IMR-90 (cell line): Measurements from ENCODE around the gene BCAP31. TPM values are rescaled to one million over a fixed set of nuclear protein-coding genes. Genes with fewer than 3 reads are reported as not detected.

Experiments used
- ATAC-seq: fragments of 200-7000 bp; cut with Tn5 transposase; 2 replicates; pipeline ENCODE4 v1.9.1; 2020; ENCODE audit warnings: low read depth, mild to moderate bottlenecking, moderate library complexity
- BruUV-seq: library from RNA; stranded (reverse); fragments of 400-500 nt; replicated peaks from 2 replicates; lab custom pipeline; 2021; lab: Mats Ljungman, UMichigan
- CTCF ChIA-PET: fragments of 300-600 bp; formaldehyde crosslinking; extraction: SDS; loops from one replicate; lab custom pipeline; 2021; ENCODE audit warnings: antibody characterized with exemption; lab: Yijun Ruan, JAX
- POLR2A ChIA-PET: fragments of 300-600 bp; sonication (Branson Sonifier 250); formaldehyde crosslinking; loops from one replicate; lab custom pipeline; 2022; ENCODE audit warnings: antibody characterized with exemption; ENCODE audit not compliant: unreplicated experiment; lab: Charles Lee
- DNase-seq: peaks from one replicate; pipeline ENCODE4 v3.0.0; 2013
- H2AFZ ChIP-seq: replicated peaks from 2 replicates; pipeline ENCODE3; 2013; ENCODE audit warnings: low read length, mild to moderate bottlenecking; ENCODE audit not compliant: poor library complexity
- H2AK5ac ChIP-seq: 2 replicates; pipeline ENCODE4 v1.6.1; 2013; ENCODE audit warnings: low read depth, low read length, inconsistent platforms
- H2AK9ac ChIP-seq: replicated peaks from 2 replicates; pipeline ENCODE3; 2013; ENCODE audit warnings: mild to moderate bottlenecking, low read depth, low read length, moderate library complexity; ENCODE audit not compliant: poor library complexity
- H2BK120ac ChIP-seq: 2 replicates; pipeline ENCODE4 v1.6.1; 2013; ENCODE audit warnings: low read depth, low read length, inconsistent platforms
- H2BK15ac ChIP-seq: 3 replicates; pipeline ENCODE4 v1.6.1; 2013; ENCODE audit warnings: low read depth, low read length, inconsistent platforms
- H2BK20ac ChIP-seq: 2 replicates; pipeline ENCODE4 v1.6.1; 2013; ENCODE audit warnings: low read depth, mild to moderate bottlenecking, inconsistent platforms, low read length, moderate library complexity
- H2BK5ac ChIP-seq: 2 replicates; pipeline ENCODE4 v1.6.1; 2013; ENCODE audit warnings: mild to moderate bottlenecking, low read depth, low read length, inconsistent platforms; ENCODE audit not compliant: poor library complexity, severe bottlenecking
- H3K14ac ChIP-seq: replicated peaks from 2 replicates; pipeline ENCODE4 v1.6.1; 2013; ENCODE audit warnings: low read depth, low read length, inconsistent platforms
- H3K18ac ChIP-seq: 2 replicates; pipeline ENCODE4 v1.6.1; 2013; ENCODE audit warnings: low read depth, low read length, control low read depth
- H3K23ac ChIP-seq: 2 replicates; pipeline ENCODE4 v1.6.1; 2013; ENCODE audit warnings: low read depth, low read length, inconsistent platforms
- H3K27ac ChIP-seq: 2 replicates; pipeline ENCODE4 v1.5.1; 2013; ENCODE audit warnings: mild to moderate bottlenecking, control low read depth, low read length; ENCODE audit not compliant: insufficient read depth
- H3K27me3 ChIP-seq: 2 replicates; pipeline ENCODE4 v1.6.1; 2013; ENCODE audit warnings: low read length; ENCODE audit not compliant: control insufficient read depth, insufficient read depth
- H3K36me3 ChIP-seq: 2 replicates; pipeline ENCODE4 v1.6.1; 2013; ENCODE audit warnings: low read length, mixed read lengths; ENCODE audit not compliant: control insufficient read depth, insufficient read depth
- H3K4ac ChIP-seq: 2 replicates; pipeline ENCODE4 v1.6.1; 2013; ENCODE audit warnings: low read depth, low read length, inconsistent platforms
- H3K4me1 ChIP-seq: 2 replicates; pipeline ENCODE4 v1.6.1; 2013; ENCODE audit warnings: low read length, mixed read lengths; ENCODE audit not compliant: control insufficient read depth, insufficient read depth
- H3K4me2 ChIP-seq: 2 replicates; pipeline ENCODE4 v1.6.1; 2013; ENCODE audit warnings: low read depth, mild to moderate bottlenecking, control low read depth, low read length, moderate library complexity
- H3K4me3 ChIP-seq: 2 replicates; pipeline ENCODE4 v1.5.1; 2013; ENCODE audit warnings: low read depth, mild to moderate bottlenecking, control low read depth, low read length, moderate library complexity; ENCODE audit not compliant: insufficient read depth
- H3K56ac ChIP-seq: 2 replicates; pipeline ENCODE4 v1.6.1; 2013; ENCODE audit warnings: low read length, inconsistent platforms; ENCODE audit not compliant: insufficient read depth; ENCODE audit errors: extremely low read depth
- H3K79me1 ChIP-seq, 2 experiments: 2 replicates each; pipeline ENCODE4 v1.6.1; 2013; ENCODE audit warnings: low read length in 2 of 2, inconsistent platforms in 1 of 2, low read depth in 1 of 2
- H3K9ac ChIP-seq: 2 replicates; pipeline ENCODE4 v1.6.1; 2013; ENCODE audit warnings: low read depth, low read length, control low read depth
- H3K9me1 ChIP-seq: 2 replicates; pipeline ENCODE4 v1.6.1; 2013; ENCODE audit warnings: low read length, inconsistent platforms; ENCODE audit not compliant: insufficient read depth
- H3K9me3 ChIP-seq: 2 replicates; pipeline ENCODE4 v1.6.1; 2013; ENCODE audit warnings: low read length; ENCODE audit not compliant: control insufficient read depth, insufficient read depth
- H4K20me1 ChIP-seq: 2 replicates; pipeline ENCODE4 v1.6.1; 2013; ENCODE audit warnings: low read length, inconsistent platforms; ENCODE audit not compliant: insufficient read depth
- H4K5ac ChIP-seq: 2 replicates; pipeline ENCODE4 v1.6.1; 2013; ENCODE audit warnings: mild to moderate bottlenecking, low read depth, low read length, control low read depth
- H4K8ac ChIP-seq, 2 experiments: 2 replicates each; pipeline ENCODE4 v1.6.1; 2013; ENCODE audit warnings: low read depth in 2 of 2, low read length in 2 of 2, control low read depth in 1 of 2, inconsistent platforms in 1 of 2
- H4K91ac ChIP-seq: 2 replicates; pipeline ENCODE4 v1.6.1; 2013; ENCODE audit warnings: low read depth, low read length, inconsistent platforms; ENCODE audit not compliant: insufficient read depth
- BHLHE40 ChIP-seq: fragments of 150-350 bp; IDR thresholded peaks from 2 replicates; pipeline ENCODE4 v1.6.1; 2016; ENCODE audit warnings: mild to moderate bottlenecking, low read depth, low read length
- CEBPB ChIP-seq: IDR thresholded peaks from 2 replicates; pipeline ENCODE4 v1.6.1; 2012; ENCODE audit warnings: low read depth, low read length, improper control_type of control experiment
- CHD1 ChIP-seq: IDR thresholded peaks from 2 replicates; pipeline ENCODE4 v1.6.1; 2012; ENCODE audit warnings: low read depth, low read length, improper control_type of control experiment
- POLR2A ChIP-seq: IDR thresholded peaks from 2 replicates; pipeline ENCODE4 v1.6.1; 2012; ENCODE audit warnings: mild to moderate bottlenecking, low read depth, low read length
- RCOR1 ChIP-seq: IDR thresholded peaks from 2 replicates; pipeline ENCODE4 v1.6.1; 2012; ENCODE audit warnings: mild to moderate bottlenecking, low read length, improper control_type of control experiment; ENCODE audit not compliant: insufficient replicate concordance
- WGBS, 2 experiments: methylation state at CpG; one replicate each; pipeline versions ENCODE4 v1.1.5 to v1.1.7; 2013; ENCODE audit warnings: missing lambda C conversion rate in 2 of 2; ENCODE audit not compliant: insufficient read length in 1 of 2; ENCODE audit errors: extremely low coverage in 2 of 2; 5-methylcytosine and 5-hydroxymethylcytosine counted together
- dilution Hi-C: fragments of 300-500 bp; cut with HindIII; formaldehyde crosslinking; loops from one replicate; pipeline ENCODE4 v1.14.3; 2018; ENCODE audit warnings: low sequenced_read_pairs; ENCODE audit not compliant: unreplicated experiment
- in situ Hi-C: fragments of 300-500 bp; cut with MboI; formaldehyde crosslinking; loops from 3 replicates; pipeline ENCODE4 v1.14.3; 2019; ENCODE audit warnings: low sequenced_read_pairs, inconsistent platforms, mixed read lengths
- intact Hi-C: fragments of 100-400 bp; cut with micrococcal nuclease; formaldehyde crosslinking; loops from 2 replicates; pipeline ENCODE4 v1.10.0; 2022
- polyA plus RNA-seq, 3 experiments: library from polyadenylated mRNA; depleted of rRNA; stranded (reverse); fragments of >200 nt; gene quantifications; 2 replicates each; pipeline ENCODE4 v1.2.3, GENCODE V29; 2012; ENCODE audit warnings: low replicate concordance in 1 of 3
- total RNA-seq: library from RNA; depleted of rRNA; stranded (reverse); fragments of >200 nt; gene quantifications from 2 replicates; pipeline ENCODE4 v1.2.3, GENCODE V29; 2012
- TF ChIP-seq, protein P1 (sequence below): conservative IDR thresholded peaks from 2 replicates; pipeline ENCODE4 v1.5.1; 2012; ENCODE audit warnings: mild to moderate bottlenecking, low read depth, low read length, improper control_type of control experiment

BCAP31 gene
- total and polyA plus RNA-seq, 2 of the 4 experiments (the other 2 are of a cell fraction) = 125 to 244 TPM

DNA sequence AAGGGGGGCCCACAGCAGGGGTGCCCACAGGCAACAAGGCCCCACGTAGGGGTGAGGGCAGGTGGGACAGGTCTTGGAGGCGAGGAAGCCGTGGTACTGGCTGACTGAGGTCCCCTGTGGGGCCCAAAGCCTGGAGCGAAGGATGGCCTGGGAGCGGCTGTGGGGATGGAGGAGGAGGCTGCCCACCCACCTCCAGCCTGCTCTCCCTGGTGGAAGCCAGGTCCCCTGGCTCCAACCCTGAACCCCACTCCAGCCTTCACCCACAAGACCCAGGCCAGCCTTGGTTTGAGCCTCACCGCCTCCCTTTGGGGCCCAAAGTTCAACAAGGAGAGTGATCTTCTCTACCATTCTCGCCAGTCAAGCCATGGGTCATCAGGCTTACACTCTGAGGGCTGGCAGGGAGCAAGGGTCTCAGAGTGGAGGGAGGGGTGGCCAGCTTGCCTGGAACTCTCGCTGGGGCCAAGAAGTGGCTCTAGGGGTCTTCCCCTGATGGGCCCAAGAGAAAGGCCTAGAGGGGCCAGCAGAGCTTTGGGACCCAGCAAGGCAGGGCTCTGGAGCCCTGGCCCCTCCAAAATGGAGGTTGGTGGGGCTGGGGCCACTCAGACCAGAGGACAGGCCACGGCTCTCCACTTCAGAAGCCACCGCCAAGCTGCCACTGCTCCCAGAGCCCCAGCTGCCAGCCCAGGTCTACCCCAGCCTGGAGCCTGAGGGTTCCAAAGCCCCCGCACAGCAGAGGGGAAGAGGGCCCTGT, 55.6 kb downstream of the BCAP31 start:
- Histone ChIP-seq H3K79me1 (no peaks in the 10 kb centered on the region), H3K27me3 (peaks cover 22% of the 10 kb centered on the region), H3K18ac (no peak overlapping the region), H2BK120ac (no peak overlapping the region), H4K20me1 (no peaks in the 10 kb centered on the region; the same call in 1 of the 2 replicates), H3K36me3 (no peaks in the 10 kb centered on the region), H3K14ac (no peak overlapping the region), H2AK5ac (no peak overlapping the region), H3K9ac (no peak overlapping the region), H4K5ac (no peak overlapping the region), H2BK5ac (no peak overlapping the region), H3K56ac (no peak overlapping the region), H4K8ac (no peak overlapping the region), H4K91ac (no peak overlapping the region), H2BK15ac (no peak overlapping the region), H3K9me1 (no peaks in the 10 kb centered on the region; the same call in 1 of the 2 replicates), H3K4me1 (no peaks in the 10 kb centered on the region), H3K4me2 (no peak overlapping the region), H3K4me3 (no peak overlapping the region), H3K9me3 (peaks cover 2% of the 10 kb centered on the region), H2AFZ (no peak overlapping the region), H2AK9ac (no peak overlapping the region), H3K4ac (no peak overlapping the region), H3K27ac (no peak overlapping the region), H3K23ac (no peak overlapping the region), H2BK20ac (no peak overlapping the region)
- in situ Hi-C loops (loop anchor here (5.0 to 25.0 kb wide), 2 partner anchors 111 to 706 kb away; no protein-coding TSS in a partner anchor), intact Hi-C loops (loop anchor here (1.0 to 5.0 kb wide), 6 partner anchors 59 to 726 kb away; no protein-coding TSS in a partner anchor), dilution Hi-C loops (no loop called here)
- ATAC-seq (no peak), DNase-seq (no peak)
- no peak for TF ChIP-seq POLR2A
- no peak for TF ChIP-seq CHD1
- TF ChIP-seq CEBPB = no peak
- TF ChIP-seq, protein P1, sequence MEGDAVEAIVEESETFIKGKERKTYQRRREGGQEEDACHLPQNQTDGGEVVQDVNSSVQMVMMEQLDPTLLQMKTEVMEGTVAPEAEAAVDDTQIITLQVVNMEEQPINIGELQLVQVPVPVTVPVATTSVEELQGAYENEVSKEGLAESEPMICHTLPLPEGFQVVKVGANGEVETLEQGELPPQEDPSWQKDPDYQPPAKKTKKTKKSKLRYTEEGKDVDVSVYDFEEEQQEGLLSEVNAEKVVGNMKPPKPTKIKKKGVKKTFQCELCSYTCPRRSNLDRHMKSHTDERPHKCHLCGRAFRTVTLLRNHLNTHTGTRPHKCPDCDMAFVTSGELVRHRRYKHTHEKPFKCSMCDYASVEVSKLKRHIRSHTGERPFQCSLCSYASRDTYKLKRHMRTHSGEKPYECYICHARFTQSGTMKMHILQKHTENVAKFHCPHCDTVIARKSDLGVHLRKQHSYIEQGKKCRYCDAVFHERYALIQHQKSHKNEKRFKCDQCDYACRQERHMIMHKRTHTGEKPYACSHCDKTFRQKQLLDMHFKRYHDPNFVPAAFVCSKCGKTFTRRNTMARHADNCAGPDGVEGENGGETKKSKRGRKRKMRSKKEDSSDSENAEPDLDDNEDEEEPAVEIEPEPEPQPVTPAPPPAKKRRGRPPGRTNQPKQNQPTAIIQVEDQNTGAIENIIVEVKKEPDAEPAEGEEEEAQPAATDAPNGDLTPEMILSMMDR = no peak
- TF ChIP-seq BHLHE40 = no peak
- TF ChIP-seq RCOR1 = no peak
- CTCF ChIA-PET = interaction anchor here (0.6 to 2.5 kb wide), 7 partner anchors 10 to 129 kb away, joined by 3 to 16 read pairs (median 5); no protein-coding TSS in a partner anchor
- POLR2A ChIA-PET = no interaction called here
- WGBS, 2 experiments = 29% methylated on average over 1 of the region's 11 CpGs; no CpG with 5 or more reads in 1 of the 2 experiments
- BruUV-seq = no TSS peak
